Vagina (tissue), 2 donors: ENCODE results near the gene MLNR. TPM values are rescaled to one million over a fixed set of nuclear protein-coding genes. Genes with fewer than 3 reads are reported as not detected.

ENCODE experiments used
- DNase-seq, 2 donors: peaks; one replicate each; pipeline ENCODE4 v3.0.0-alpha.2; 2017; ENCODE audit errors: extremely low spot score in 2 of 2
- H3K27ac ChIP-seq: fragments of 200-600 bp; sonication (generic); one replicate; pipeline ENCODE4 v1.5.1; 2019
- H3K27me3 ChIP-seq: fragments of 200-600 bp; sonication (generic); one replicate; pipeline ENCODE4 v1.5.1; 2019
- H3K36me3 ChIP-seq, 2 donors: fragments of 200-600 bp; sonication (generic); one replicate each; pipeline ENCODE4 v1.5.1; 2017 to 2019
- H3K4me1 ChIP-seq: fragments of 200-600 bp; sonication (generic); one replicate; pipeline ENCODE4 v1.5.1; 2019
- H3K4me3 ChIP-seq, 2 donors: fragments of 200-600 bp; sonication (generic); 1 replicate in 1 of 2; 2 replicates in 1 of 2; pipeline ENCODE4 v1.5.1; 2016 to 2019
- H3K9me3 ChIP-seq: fragments of 200-600 bp; sonication (generic); one replicate; pipeline ENCODE4 v1.5.1; 2019
- POLR2A ChIP-seq, 2 donors: fragments of 450-650 bp; IDR thresholded peaks; one replicate each; pipeline ENCODE4 v1.6.1; 2017; ENCODE audit warnings: antibody characterized with exemption in 2 of 2, mild to moderate bottlenecking in 2 of 2, moderate library complexity in 2 of 2
- POLR2AphosphoS5 ChIP-seq, 2 donors: sonication (generic); formaldehyde crosslinking; IDR thresholded peaks; one replicate each; pipeline ENCODE4 v1.9.0; 2017; ENCODE audit warnings: antibody characterized with exemption in 2 of 2, mild to moderate bottlenecking in 2 of 2, low read depth in 1 of 2; ENCODE audit not compliant: insufficient read depth in 1 of 2
- intact Hi-C: fragments of 100-400 bp; cut with DNase I; formaldehyde crosslinking; loops from one replicate; pipeline ENCODE4 v1.15.1; 2023
- total RNA-seq: library from RNA; depleted of rRNA; stranded (reverse); fragments of >200 nt; gene quantifications from one replicate; pipeline ENCODE4 v1.2.3, GENCODE V29; 2016
- TF ChIP-seq, protein P1 (sequence below), 3 experiments: fragments of 450-650 bp in 2 of 3; fragments of 200-600 bp in 1 of 3; sonication (generic) in 1 of 3; IDR thresholded peaks; one replicate each; pipeline ENCODE4 v1.5.1; 2017 to 2019; ENCODE audit warnings: antibody characterized with exemption in 3 of 3, mild to moderate bottlenecking in 2 of 3, moderate library complexity in 2 of 3

MLNR gene
- total RNA-seq, 1 donor from 2014 or later: not detected

- no peaks in the 10 kb centered on the region for H3K36me3 ChIP-seq
- peaks cover 18% of the 10 kb centered on the region for H3K27me3 ChIP-seq
- DNase-seq: no peak
- peaks cover 5% of the 10 kb centered on the region for H3K4me1 ChIP-seq
- no peaks in the 10 kb centered on the region for H3K9me3 ChIP-seq
- no peak for TF ChIP-seq POLR2AphosphoS5 (IDR thresholded peaks at IDR 0.05; ENCODE audit: insufficient read depth in 1 of 2, low read depth in 1 of 2)
- TF ChIP-seq, protein P1, sequence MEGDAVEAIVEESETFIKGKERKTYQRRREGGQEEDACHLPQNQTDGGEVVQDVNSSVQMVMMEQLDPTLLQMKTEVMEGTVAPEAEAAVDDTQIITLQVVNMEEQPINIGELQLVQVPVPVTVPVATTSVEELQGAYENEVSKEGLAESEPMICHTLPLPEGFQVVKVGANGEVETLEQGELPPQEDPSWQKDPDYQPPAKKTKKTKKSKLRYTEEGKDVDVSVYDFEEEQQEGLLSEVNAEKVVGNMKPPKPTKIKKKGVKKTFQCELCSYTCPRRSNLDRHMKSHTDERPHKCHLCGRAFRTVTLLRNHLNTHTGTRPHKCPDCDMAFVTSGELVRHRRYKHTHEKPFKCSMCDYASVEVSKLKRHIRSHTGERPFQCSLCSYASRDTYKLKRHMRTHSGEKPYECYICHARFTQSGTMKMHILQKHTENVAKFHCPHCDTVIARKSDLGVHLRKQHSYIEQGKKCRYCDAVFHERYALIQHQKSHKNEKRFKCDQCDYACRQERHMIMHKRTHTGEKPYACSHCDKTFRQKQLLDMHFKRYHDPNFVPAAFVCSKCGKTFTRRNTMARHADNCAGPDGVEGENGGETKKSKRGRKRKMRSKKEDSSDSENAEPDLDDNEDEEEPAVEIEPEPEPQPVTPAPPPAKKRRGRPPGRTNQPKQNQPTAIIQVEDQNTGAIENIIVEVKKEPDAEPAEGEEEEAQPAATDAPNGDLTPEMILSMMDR (IDR thresholded peaks at IDR 0.05): no peak
- no peak for TF ChIP-seq POLR2A (IDR thresholded peaks at IDR 0.05)
- no peak overlapping the region for H3K4me3 ChIP-seq
- H3K27ac ChIP-seq: no peak overlapping the region
- intact Hi-C loops: no loop called here
These were observed 2.1 kb upstream of the MLNR start for GRCh38 chr13:49217962-49218492.

DNA sequence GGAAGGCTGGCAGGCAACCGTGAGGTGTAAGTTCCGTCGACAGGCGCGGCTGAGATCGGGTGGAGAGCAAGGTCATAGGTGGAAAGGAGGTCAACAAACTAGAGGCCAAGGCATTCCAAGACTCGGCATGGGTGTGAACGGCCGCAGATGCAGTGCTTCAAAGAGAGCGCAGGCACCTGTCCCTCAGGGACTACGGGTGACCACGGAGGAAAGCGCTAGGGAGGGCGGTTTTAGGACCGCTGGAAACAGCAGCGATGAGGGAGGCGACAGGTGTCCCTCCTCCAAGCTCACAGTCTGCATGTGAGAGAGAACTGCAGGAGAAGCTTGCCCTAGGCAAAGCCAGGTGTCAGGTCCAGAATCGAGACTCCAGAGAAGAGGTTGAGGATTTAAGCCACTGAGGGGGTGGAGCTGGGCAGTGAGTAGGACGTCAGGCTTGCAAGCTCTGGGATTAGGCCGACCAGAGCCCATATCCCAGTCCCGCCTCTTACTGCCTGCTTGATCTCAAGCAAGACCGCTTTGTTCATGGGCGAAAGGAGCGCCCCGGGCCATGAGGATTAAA lies 1.6 kb upstream of the MLNR start:
- TF ChIP-seq POLR2A (IDR thresholded peaks at IDR 0.05): no peak
- TF ChIP-seq POLR2AphosphoS5 (IDR thresholded peaks at IDR 0.05; ENCODE audit: insufficient read depth in 1 of 2, low read depth in 1 of 2): no peak
- TF ChIP-seq, protein P1 (IDR thresholded peaks at IDR 0.05): no peak
- no peak for DNase-seq
- H3K4me3 ChIP-seq: no peak overlapping the region
- H3K36me3 ChIP-seq: no peaks in the 10 kb centered on the region
- intact Hi-C loops: no loop called here
- H3K27ac ChIP-seq: no peak overlapping the region
- peaks cover 5% of the 10 kb centered on the region for H3K4me1 ChIP-seq
- H3K9me3 ChIP-seq: no peaks in the 10 kb centered on the region
- peaks cover 18% of the 10 kb centered on the region for H3K27me3 ChIP-seq

DNA sequence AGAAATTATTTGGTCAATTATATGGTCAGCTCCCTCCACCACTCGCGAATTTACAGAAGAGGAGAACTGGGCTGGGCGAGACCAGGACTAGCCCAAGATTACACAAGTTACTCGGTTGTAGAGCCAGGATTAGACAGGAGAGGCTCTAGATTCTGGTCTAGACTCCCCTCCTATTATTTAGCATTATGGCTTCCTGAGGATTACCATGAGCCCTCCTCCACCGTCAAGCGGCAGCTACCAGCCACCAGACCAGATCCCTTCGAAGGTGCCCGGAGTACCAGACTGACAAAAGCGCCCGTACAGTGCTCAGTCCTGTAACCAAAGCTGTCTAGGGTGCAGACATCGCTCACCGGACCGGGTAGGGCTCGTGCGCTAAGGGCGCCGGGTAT lies 497 bp upstream of the MLNR start:
- peaks cover 18% of the 10 kb centered on the region for H3K27me3 ChIP-seq

DNA sequence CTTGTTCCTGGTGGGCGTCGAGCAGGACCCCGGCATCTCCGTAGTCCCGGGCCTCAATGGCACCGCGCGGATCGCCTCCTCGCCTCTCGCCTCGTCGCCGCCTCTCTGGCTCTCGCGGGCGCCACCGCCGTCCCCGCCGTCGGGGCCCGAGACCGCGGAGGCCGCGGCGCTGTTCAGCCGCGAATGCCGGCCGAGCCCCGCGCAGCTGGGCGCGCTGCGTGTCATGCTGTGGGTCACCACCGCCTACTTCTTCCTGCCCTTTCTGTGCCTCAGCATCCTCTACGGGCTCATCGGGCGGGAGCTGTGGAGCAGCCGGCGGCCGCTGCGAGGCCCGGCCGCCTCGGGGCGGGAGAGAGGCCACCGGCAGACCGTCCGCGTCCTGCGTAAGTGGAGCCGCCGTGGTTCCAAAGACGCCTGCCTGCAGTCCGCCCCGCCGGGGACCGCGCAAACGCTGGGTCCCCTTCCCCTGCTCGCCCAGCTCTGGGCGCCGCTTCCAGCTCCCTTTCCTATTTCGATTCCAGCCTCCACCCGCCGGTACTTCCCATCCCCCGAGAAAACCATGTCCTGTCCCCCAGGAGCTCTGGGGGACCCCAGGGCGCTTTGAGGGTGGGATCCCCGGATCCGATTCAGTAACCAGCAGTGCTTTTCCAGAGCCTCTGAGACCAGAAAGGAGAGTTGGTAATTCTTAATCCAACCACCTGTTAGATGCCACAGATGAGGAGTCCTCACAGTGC lies 885 bp downstream of the MLNR start:
- intact Hi-C loops: no loop called here
- TF ChIP-seq POLR2AphosphoS5 (IDR thresholded peaks at IDR 0.05; ENCODE audit: insufficient read depth in 1 of 2, low read depth in 1 of 2) (no peak), POLR2A (IDR thresholded peaks at IDR 0.05) (no peak)
- TF ChIP-seq, protein P1 (IDR thresholded peaks at IDR 0.05): no peak
- Histone ChIP-seq H3K9me3 (no peaks in the 10 kb centered on the region), H3K4me1 (peaks cover 5% of the 10 kb centered on the region), H3K27ac (no peak overlapping the region), H3K4me3 (peak overlapping the region; percentile 42 to 53), H3K36me3 (no peaks in the 10 kb centered on the region), H3K27me3 (peaks cover 18% of the 10 kb centered on the region)
- DNase-seq: no peak

More for the DNA sequence above, 497 bp upstream of the MLNR start:
- H3K9me3 ChIP-seq: no peaks in the 10 kb centered on the region
- no peaks in the 10 kb centered on the region for H3K36me3 ChIP-seq
- TF ChIP-seq POLR2AphosphoS5 (IDR thresholded peaks at IDR 0.05; ENCODE audit: insufficient read depth in 1 of 2, low read depth in 1 of 2) (no peak), POLR2A (IDR thresholded peaks at IDR 0.05) (no peak)
- TF ChIP-seq, protein P1 (IDR thresholded peaks at IDR 0.05): no peak
- no peak for DNase-seq
- intact Hi-C loops: no loop called here
- H3K4me1 ChIP-seq: peaks cover 5% of the 10 kb centered on the region
- peak overlapping the region; percentile 42 to 53 for H3K4me3 ChIP-seq
- H3K27ac ChIP-seq: no peak overlapping the region

DNA sequence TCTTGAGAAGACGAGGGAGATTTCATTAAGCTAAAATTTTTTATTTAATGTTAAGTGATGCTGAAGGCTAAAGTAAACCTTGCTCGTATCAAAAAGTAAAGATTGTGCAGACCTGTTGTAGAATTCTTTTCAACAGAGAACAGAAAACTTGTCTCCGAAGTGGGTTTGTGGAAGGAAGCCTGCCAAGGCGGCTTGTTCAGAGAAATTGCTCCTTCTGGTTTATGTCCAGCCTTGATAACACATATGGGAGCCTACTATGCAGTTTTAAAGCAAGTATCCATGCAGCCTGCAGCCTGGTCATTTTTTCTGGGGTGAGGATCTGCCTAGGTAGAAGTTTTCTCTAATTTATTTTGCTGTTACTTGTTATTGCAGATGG lies 1.4 kb downstream of the MLNR start:
- no peak for DNase-seq
- H3K4me3 ChIP-seq: no peak overlapping the region
- peaks cover 18% of the 10 kb centered on the region for H3K27me3 ChIP-seq
- no peaks in the 10 kb centered on the region for H3K9me3 ChIP-seq
- intact Hi-C loops: no loop called here
- TF ChIP-seq, protein P1 (IDR thresholded peaks at IDR 0.05): no peak
- no peak for TF ChIP-seq POLR2A (IDR thresholded peaks at IDR 0.05)
- no peak for TF ChIP-seq POLR2AphosphoS5 (IDR thresholded peaks at IDR 0.05; ENCODE audit: insufficient read depth in 1 of 2, low read depth in 1 of 2)
- no peaks in the 10 kb centered on the region for H3K36me3 ChIP-seq
- no peak overlapping the region for H3K27ac ChIP-seq
- H3K4me1 ChIP-seq: peaks cover 5% of the 10 kb centered on the region
